Vagina (tissue), 2 donors: ENCODE data around the gene SLC36A3.

Experiments
- CTCF ChIP-seq, 3 experiments: fragments of 450-650 bp in 2 of 3; fragments of 200-600 bp in 1 of 3; sonication (generic) in 1 of 3; IDR thresholded peaks; one replicate each; pipeline ENCODE4 v1.5.1; 2017 to 2019; ENCODE audit warnings: antibody characterized with exemption in 3 of 3, mild to moderate bottlenecking in 2 of 3, moderate library complexity in 2 of 3
- POLR2A ChIP-seq, 2 donors: fragments of 450-650 bp; IDR thresholded peaks; one replicate each; pipeline ENCODE4 v1.6.1; 2017; ENCODE audit warnings: antibody characterized with exemption in 2 of 2, mild to moderate bottlenecking in 2 of 2, moderate library complexity in 2 of 2
- POLR2AphosphoS5 ChIP-seq, 2 donors: sonication (generic); formaldehyde crosslinking; IDR thresholded peaks; one replicate each; pipeline ENCODE4 v1.9.0; 2017; ENCODE audit warnings: antibody characterized with exemption in 2 of 2, mild to moderate bottlenecking in 2 of 2, low read depth in 1 of 2; ENCODE audit not compliant: insufficient read depth in 1 of 2

- TF ChIP-seq CTCF (IDR thresholded peaks at IDR 0.05) (no peak), POLR2A (IDR thresholded peaks at IDR 0.05) (no peak), POLR2AphosphoS5 (IDR thresholded peaks at IDR 0.05; ENCODE audit: insufficient read depth in 1 of 2, low read depth in 1 of 2) (no peak)
Observed at GRCh38 chr5:151231359-151231758, 72.2 kb downstream of the SLC36A3 start.
